Lung (tissue), 12 donors: ENCODE measurements around the gene GPR4. TPM values are rescaled to one million over a fixed set of nuclear protein-coding genes. Genes with fewer than 3 reads are reported as not detected.

Experiments
- ATAC-seq: fragments of 200-7000 bp; cut with Tn5 transposase; one replicate; pipeline ENCODE4 v1.9.1; 2020; ENCODE audit warnings: moderate number of reproducible peaks; ENCODE audit not compliant: insufficient read depth, low FRiP score
- DNase-seq, 3 donors: peaks; one replicate each; pipeline ENCODE4 v3.0.0-alpha.2; 2013 to 2017
- H3K27ac ChIP-seq, 2 donors: one replicate each; pipeline ENCODE4 v1.5.1; 2013; ENCODE audit warnings: mild to moderate bottlenecking in 2 of 2, moderate library complexity in 2 of 2, control low read depth in 1 of 2, inconsistent platforms in 1 of 2, low read depth in 1 of 2, low read length in 1 of 2
- H3K27me3 ChIP-seq, 3 donors: one replicate each; pipeline ENCODE4 v1.5.1; 2013; ENCODE audit warnings: low read length in 2 of 3; ENCODE audit not compliant: control insufficient read depth in 3 of 3, insufficient read depth in 3 of 3
- H3K36me3 ChIP-seq, 4 donors: one replicate each; pipeline ENCODE4 v1.5.1; 2013; ENCODE audit warnings: low read length in 4 of 4, mild to moderate bottlenecking in 1 of 4, moderate library complexity in 1 of 4; ENCODE audit not compliant: control insufficient read depth in 4 of 4, insufficient read depth in 4 of 4
- H3K4me1 ChIP-seq, 5 donors: one replicate each; pipeline ENCODE4 v1.5.1; 2013; ENCODE audit warnings: low read length in 5 of 5, mild to moderate bottlenecking in 2 of 5, moderate library complexity in 1 of 5; ENCODE audit not compliant: control insufficient read depth in 5 of 5, insufficient read depth in 5 of 5
- H3K4me3 ChIP-seq: one replicate; pipeline ENCODE4 v1.5.1; 2013; ENCODE audit warnings: mild to moderate bottlenecking, control low read depth, moderate library complexity
- H3K9ac ChIP-seq, 2 donors: one replicate each; pipeline ENCODE4 v1.5.1; 2013; ENCODE audit warnings: low read length in 2 of 2, control low read depth in 1 of 2; ENCODE audit not compliant: insufficient read depth in 1 of 2
- H3K9me3 ChIP-seq, 4 donors: one replicate each; pipeline ENCODE4 v1.5.1; 2013; ENCODE audit warnings: low read length in 3 of 4, mild to moderate bottlenecking in 1 of 4, moderate library complexity in 1 of 4; ENCODE audit not compliant: control insufficient read depth in 4 of 4, insufficient read depth in 3 of 4
- WGBS, 2 donors: extraction: QIAGEN DNeasy Blood & Tissue Kit; methylation state at CpG; one replicate each; pipeline ENCODE4 v1.1.7; 2013; 5-methylcytosine and 5-hydroxymethylcytosine counted together
- polyA plus RNA-seq, 2 donors: library from polyadenylated mRNA; stranded (reverse); fragments of 200-250 nt; gene quantifications; one replicate each; pipeline ENCODE4 v1.2.1, GENCODE V29; 2013
- total RNA-seq, 2 donors: library from RNA; depleted of rRNA in 1 of 2; stranded (reverse); fragments of >200 nt in 1 of 2; gene quantifications; one replicate each; pipeline ENCODE4 v1.2.1, GENCODE V29; 2014 to 2021
- TF ChIP-seq, protein P1 (sequence below): IDR thresholded peaks from 2 replicates; pipeline ENCODE4 v1.5.1; 2012; ENCODE audit warnings: mild to moderate bottlenecking; ENCODE audit errors: control extremely low read depth, extremely low read depth
- donor health status: control.
- donor health status: control.
- donor health status: Bipolar disorder and iron deficiency.
- donor health status: healthy.
- donor health status: DM: yes; HTN: yes; CAD: no.

Gene GPR4
- total and polyA plus RNA-seq, 4 donors: 1.3 to 12.8 (median 11.8) TPM

DNA sequence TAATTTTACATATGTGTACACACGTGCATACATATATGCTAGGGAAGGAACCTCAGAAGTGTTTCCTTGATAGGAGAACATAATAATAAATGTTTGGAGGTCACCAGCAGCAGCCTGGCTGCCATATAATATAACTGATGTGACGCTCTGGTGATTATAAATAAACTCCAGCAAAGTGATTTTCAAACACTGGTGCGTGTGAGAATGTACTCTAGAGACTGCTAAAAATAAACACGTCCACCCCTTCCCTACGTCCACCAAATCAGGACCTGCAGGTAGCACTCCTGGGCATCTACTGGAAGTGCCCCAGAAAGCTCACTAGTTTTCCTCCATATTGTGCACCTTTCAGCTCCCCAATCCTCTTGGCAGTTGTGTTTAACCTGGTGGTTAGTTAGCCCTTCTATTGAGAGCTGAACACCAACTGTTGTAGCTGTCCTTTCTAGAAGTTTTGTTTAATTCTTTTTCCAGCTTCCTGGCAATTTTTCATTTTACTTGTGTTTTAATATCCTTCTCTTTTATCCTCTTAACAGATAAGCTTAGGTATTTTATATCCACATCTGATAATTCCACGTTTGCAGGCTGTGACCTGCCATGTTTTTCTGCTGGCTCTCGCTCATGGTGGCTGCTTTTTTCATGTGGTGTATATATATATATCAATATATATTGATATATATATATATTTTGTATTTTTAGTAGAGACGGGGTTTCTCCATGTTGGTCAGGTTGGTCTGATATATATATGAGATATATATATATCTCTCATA lies 30.4 kb downstream of the GPR4 start:
- Histone ChIP-seq H3K4me1 (peaks cover 0 to 7% (median 0%) of the 10 kb centered on the region in 5 donors), H3K36me3 (peaks cover 0 to 3% (median 0%) of the 10 kb centered on the region in 4 donors), H3K4me3 (no peak overlapping the region), H3K27ac (peak overlapping the region in 1 of 2 donors; percentile 71), H3K9ac (no peak overlapping the region), H3K27me3 (no peaks in the 10 kb centered on the region), H3K9me3 (no peaks in the 10 kb centered on the region)
- ATAC-seq: no peak
- DNase-seq: no peak
- 89 to 93% methylated on average over 8 of the region's 8 CpGs for WGBS, 2 donors
- TF ChIP-seq, protein P1, sequence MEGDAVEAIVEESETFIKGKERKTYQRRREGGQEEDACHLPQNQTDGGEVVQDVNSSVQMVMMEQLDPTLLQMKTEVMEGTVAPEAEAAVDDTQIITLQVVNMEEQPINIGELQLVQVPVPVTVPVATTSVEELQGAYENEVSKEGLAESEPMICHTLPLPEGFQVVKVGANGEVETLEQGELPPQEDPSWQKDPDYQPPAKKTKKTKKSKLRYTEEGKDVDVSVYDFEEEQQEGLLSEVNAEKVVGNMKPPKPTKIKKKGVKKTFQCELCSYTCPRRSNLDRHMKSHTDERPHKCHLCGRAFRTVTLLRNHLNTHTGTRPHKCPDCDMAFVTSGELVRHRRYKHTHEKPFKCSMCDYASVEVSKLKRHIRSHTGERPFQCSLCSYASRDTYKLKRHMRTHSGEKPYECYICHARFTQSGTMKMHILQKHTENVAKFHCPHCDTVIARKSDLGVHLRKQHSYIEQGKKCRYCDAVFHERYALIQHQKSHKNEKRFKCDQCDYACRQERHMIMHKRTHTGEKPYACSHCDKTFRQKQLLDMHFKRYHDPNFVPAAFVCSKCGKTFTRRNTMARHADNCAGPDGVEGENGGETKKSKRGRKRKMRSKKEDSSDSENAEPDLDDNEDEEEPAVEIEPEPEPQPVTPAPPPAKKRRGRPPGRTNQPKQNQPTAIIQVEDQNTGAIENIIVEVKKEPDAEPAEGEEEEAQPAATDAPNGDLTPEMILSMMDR: no peak

DNA sequence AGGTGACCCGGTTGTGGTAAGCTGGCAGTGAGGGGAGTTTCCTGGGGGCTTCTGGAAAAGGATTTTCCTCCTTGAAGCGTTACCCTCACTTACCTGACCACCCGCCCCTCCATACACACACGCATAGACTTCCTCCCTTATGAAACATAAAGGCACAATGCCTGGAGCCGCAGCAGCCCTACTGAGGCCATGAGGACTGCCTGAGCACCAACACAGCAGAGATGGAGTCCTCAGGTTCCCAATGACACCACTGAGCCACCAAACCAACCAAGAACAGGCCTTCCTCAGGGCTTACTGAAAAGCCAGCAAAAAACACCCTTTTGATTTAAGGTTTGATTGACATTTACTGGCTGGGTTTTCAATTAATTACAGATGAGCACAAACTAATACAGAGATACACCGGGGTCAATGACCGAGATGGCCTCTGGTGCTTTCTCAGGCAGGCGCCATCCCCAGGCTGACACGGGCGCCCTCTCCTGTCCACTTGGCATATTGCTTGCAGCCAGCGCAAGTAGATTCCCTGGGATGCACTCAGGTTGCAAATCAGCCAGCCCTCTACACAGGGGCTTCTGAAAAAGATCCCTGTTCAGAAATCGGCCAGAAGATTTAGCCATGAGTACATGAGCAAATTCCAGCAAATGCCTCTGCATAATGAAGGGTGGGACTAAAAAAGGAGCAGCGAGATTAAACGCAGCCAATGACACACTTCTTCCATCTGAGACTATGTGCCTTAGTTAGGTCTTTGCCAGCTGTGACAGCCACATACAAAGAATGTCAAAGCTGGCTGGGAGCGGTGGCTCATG lies 32.2 kb downstream of the GPR4 start:
- Histone ChIP-seq H3K4me1 (peaks cover 0 to 2% (median 0%) of the 10 kb centered on the region in 5 donors), H3K9ac (no peak overlapping the region), H3K4me3 (no peak overlapping the region), H3K36me3 (peaks cover 0 to 3% (median 0%) of the 10 kb centered on the region in 4 donors), H3K9me3 (no peaks in the 10 kb centered on the region), H3K27ac (peak overlapping the region in 1 of 2 donors; percentile 77), H3K27me3 (no peaks in the 10 kb centered on the region)
- ATAC-seq (peak; percentile 41), DNase-seq (no peak)
- 66 to 73% methylated on average over 15 of the region's 15 CpGs for WGBS, 2 donors
- TF ChIP-seq, protein P1: peak; percentile 38

DNA sequence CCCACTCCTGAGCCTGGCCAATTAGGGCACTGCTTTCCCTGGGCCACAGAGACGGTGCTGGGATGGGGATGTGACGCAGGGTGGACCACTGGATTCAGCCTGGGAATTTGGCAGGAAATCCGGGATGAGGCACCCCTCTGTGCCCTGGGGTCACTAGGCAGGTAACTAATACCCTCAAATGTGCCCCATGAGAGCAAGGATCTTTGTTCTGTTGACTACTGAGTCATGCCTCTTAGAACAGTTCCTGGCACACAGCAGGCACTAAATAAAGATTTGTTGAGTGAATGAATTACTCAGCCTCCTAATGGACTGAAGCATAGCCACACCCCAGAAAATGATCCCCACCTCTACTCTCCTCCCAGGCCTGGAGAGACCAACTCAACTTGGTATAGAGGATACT lies 33.3 kb downstream of the GPR4 start:
- H3K4me1 ChIP-seq: peaks cover 0 to 2% (median 0%) of the 10 kb centered on the region in 5 donors
- ATAC-seq (no peak), DNase-seq (no peak)
- H3K9me3 ChIP-seq: no peaks in the 10 kb centered on the region
- H3K4me3 ChIP-seq: no peak overlapping the region
- H3K27ac ChIP-seq: peak overlapping the region in 1 of 2 donors; percentile 82
- no peak overlapping the region for H3K9ac ChIP-seq
- 93 to 100% methylated on average over 3 of the region's 3 CpGs for WGBS, 2 donors
- H3K27me3 ChIP-seq: no peaks in the 10 kb centered on the region
- peaks cover 0 to 3% (median 0%) of the 10 kb centered on the region in 4 donors for H3K36me3 ChIP-seq
- TF ChIP-seq, protein P1: no peak
